HG02870 (cell line): ENCODE results near the gene BOK.
"Not testable (repeated sequence)": the region's sequence is repeated elsewhere in the genome, so short reads cannot be mapped to it uniquely, and the experiment has no call there.

Experiments
- ATAC-seq: cut with Tn5 transposase; IDR thresholded peaks from one replicate; pipeline ENCODE4 v1.9.1; 2021; ENCODE audit warnings: mild to moderate bottlenecking, moderate library complexity; ENCODE audit not compliant: unreplicated experiment

The BOK gene, protein sequence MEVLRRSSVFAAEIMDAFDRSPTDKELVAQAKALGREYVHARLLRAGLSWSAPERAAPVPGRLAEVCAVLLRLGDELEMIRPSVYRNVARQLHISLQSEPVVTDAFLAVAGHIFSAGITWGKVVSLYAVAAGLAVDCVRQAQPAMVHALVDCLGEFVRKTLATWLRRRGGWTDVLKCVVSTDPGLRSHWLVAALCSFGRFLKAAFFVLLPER

DNA sequence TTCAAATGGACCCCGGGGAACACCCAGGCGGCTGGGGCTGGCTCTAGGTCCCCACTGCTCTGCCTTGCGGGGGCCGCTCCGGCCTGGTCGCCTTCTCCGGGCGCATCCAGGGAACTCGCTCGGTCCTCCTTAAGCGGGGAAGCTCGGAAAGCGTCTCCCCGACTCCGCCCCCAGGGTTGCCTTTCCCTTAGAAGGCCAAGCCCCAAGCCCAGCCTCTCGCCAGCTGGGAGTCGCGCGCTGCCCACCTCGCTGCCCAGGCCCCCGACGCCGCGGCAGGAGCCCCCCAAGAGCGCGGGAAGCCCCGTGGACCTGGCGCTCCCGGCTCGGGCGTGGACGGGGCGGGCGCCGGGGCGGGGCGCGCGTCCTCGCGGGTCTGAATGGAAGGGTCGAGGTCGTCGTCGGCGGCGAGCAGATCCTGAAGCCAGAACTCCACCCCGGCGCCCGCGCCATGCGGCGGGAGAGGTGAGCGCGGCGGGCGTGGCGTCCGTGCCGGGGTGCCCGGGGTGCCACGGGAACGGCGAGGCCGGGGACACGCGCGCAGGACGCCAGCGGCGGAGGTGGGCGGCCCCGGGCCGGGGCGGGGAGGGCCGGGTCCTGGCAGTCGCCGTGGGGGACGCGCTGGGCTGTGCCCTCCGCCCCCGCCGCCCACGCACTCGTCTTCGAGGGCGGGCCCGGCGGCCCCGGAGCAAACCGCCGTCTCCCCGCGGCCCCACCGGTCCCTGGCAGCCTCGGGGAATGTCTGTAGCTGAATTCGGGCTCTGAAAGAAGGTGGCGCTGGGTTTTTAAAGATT, at the start of gene BOK:
Gene BOK, plus strand, starts transcription at position 214 of the 791 bp plus-strand sequence. CDS start 739 bp downstream, outside the sequence.
- ATAC-seq = no peak

DNA sequence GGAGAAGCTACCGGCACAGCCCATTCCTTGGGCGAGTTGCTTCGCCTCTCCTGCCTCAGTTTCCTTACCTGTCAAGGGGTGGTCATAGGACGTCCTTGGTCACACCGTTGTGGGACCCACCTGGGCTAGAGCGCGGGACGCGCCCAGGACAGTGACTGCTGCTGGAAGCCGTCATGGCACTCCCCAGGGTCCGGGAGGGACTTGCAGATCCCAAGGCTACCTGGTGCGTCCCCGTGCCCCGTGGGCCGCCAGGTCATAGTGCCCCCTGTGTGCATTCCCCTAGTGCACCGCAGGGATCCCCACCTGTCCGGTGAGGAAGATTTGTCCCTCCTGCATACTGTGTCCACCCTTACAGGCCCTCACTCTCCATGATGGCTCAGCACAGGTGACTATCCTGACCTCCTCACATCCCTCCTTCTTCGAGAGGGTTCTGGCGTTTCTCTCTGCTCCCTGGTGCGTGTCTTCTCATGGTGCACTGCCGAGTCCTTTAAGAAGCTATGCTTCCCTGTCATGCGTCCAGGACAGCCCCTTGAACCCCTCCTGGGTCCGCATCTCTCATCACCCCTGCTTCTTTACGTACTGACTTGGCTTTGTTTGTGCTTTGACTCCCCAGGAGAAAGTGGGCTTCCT, 49.3 kb upstream of the BOK start:
- ATAC-seq = no peak

DNA sequence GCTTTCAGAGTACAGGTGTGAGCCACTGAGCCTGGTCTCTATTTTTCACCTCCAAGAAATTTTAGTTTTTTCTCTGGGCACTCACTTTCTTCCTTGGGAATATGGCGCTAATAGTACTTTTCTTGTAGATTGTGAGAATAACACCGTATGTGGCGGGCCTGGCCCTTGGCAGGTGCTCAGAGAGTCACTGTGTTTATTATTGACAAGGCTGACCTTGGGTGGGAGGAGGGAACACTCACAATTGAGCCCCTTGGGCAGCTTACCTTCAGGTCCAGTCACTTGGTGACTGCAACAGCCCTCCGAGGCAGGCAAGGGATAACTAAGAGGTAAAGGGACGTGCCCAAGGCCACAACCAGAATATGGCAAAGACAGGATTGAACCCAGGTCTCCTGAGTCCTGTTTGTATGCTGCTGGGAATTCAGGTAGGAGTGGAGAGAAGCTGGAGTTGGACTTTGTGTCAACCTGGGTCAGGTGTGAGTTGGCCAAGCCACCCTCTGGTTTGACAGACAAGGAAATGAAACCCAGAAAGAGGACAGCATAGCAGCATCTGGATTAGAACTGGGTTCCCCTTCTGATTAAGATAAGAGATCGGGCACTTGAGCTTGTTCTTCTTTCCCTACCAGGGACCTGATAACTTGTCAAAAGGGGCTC, 47.3 kb upstream of the BOK start:
- ATAC-seq = no peak

DNA sequence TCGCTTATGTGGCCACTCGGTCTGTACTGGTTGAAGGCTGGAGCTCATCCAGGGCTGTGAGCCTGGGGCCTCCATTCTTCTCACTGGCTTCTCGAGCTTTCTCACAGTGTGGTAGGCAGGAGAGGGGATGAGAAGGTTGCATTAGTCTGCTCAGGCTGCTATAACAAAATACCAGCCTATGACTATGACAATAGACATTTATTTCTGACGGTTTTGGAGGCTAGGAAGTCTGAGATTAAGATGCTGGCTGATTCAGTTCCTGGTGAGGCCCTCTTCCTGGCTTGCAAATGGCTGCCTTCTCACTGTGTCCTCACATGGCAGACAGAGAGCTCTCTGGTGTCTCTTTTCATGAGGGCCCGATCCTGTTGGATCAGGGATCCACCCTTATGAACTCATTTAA, 44.0 kb upstream of the BOK start:
- ATAC-seq = no peak

DNA sequence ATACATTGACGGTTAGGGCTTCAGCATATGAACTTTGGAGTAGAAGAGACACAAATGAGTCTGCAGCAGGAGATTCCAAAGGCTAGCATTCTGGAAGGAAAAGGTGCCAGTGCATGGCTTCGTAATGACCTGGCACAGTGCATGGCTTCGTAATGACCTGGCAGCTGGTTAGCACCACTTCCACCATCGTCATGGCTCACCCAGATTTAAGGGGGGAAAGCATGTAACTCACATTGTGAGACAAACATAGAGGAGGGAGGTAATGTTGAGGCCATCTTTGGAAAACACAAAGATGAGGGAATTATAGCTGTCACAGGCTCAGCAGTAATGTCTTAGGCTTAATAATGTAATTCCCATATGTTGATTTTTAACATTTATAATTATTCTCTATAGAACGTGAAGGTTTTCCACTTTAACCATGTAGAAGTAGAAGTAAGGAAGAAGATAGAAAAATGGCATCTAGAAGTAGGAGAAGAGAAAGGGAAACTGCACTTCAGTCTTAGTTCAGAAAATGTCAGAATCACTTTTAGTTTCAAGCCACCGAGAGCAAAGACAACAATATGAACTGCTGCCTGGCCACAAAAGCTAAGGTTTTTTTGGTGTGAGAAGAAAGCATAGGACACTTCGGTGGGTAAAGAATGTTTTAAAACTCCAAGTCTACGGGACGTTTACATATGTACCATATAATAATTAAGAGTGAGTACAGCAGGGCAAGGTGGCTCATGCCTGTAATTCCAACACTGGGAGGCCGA, 43.4 kb upstream of the BOK start:
- ATAC-seq = no peak

DNA sequence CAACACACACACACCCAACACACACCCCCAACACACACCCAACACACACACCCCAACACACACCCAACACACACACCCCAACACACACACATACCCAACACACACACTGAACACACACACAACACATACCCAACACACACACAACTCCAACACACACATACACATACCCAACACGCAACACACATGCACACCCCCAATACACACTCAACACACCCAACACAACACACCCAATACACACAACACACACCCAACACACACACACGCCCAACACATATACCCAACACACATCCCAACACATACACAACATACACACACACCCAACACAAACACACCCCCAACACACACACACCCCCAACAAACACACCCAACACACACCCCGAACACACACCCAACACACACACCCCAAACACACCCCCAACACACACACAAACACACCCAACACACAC, 42.0 kb upstream of the BOK start:
- no peak for ATAC-seq

DNA sequence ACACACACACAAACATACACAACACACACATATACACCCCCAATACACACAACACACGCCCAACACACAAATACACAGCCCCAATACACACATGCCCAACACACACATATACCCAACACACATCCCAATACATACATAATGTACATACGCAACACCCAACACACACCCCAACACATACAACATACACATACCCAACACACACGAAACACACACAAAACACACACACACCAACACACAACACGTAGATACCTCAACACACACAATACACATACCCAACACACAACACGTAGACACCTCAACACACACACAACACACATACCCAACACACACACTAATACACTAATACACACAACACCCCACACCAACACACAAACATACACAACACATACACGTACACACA, 41.2 kb upstream of the BOK start:
- ATAC-seq = no peak

DNA sequence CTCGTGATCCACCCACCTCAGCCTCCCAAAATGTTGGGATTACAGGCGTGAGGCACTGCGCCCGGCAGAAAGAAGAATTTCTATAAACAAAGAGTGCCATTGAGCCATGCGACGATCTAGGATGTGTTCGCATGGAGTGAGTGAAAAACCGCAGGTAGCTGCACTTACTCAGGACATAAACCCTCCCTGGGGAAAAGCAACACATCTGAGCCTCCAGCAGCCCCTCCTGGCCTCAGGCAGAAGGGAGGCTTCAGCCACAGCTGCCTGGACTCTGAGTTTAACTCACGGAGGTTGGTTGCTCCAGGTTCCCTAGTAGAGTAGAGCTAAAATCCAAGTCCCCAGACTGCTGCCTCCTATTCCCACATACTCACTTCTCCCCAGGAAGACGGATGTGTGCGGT, 38.9 kb upstream of the BOK start:
- ATAC-seq = no peak

DNA sequence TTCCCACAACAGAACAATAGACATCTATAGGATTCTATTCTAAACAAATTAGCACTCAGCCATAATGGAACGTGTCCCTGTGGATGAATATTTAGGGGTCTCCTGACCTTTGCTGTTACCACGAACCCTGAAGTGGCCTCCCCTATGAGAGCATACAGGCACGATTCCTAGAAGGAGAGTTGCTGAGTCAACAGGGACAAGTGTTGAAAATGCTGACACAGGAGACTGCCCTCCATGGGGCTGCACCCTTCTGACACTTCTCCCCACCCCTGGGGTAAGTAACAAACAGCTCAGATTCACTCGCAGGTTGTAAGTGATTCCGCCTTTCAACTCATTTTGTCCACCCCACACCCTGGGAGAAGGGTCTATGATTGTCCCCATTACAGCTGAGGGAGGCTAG, 36.1 kb upstream of the BOK start:
- ATAC-seq = no peak

DNA sequence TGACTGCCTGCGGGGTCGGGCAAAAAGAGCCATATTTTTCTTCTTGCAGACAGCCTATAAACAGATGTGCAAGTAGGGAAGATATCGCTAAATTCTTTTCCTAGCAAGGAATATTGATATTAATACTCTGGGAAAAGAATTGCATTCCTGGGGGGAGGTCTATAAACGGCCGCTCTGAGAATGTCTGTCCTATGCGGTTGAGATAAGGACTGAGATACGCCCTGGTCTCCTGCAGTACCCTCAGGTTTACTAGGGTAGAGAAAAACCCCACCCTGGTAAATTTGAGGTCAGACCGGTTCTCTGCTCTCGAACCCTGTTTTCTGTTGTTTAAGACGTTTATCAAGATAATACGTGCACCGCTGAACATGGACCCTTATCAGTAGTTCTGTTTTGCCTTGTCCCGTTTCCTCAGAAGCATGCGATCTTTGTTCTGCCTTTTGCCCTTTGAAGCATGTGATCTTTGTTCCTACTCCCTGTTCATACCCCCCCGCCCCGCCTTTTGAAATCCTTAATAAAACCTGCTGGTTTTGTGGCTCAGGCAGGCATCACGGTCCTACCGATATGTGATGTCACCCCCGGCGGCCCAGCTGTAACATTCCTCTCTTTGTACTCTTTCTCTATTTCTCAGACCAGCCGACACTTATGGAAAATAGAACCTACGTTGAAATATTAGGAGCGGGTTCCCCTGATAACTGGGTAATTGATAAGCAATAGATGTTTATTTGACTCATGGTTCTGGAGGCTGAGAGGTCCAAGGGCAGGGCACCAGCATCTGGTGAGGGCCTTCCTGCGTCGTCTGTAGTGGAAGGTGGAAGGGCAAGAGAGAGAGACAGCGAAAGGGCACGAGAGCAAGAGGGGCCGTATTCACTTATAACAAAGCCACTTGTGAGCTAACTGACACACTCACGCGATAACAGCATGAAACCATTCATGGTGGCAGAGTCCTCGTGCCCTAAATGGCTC, 32.4 kb upstream of the BOK start:
- not testable (repeated sequence) for ATAC-seq

DNA sequence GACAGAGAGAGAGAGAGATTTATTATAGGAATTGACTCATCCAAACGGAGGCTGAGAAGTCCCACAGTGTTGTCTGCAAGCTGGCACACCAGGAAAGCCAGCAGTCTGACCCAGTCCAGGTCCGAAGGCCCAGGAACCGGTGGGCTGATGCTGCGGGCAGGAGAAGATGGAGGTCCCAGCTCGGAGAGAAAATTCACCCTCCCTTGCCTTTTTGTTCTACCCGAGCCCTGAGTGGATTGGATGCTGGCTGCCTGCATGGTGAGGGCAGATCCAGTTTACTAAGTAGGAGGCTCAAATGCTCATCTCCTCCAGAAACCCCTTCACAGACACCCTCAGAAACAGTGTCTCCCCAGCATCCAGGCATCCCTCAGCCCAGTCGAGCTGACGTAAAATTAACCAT, 28.0 kb upstream of the BOK start:
- no peak for ATAC-seq

DNA sequence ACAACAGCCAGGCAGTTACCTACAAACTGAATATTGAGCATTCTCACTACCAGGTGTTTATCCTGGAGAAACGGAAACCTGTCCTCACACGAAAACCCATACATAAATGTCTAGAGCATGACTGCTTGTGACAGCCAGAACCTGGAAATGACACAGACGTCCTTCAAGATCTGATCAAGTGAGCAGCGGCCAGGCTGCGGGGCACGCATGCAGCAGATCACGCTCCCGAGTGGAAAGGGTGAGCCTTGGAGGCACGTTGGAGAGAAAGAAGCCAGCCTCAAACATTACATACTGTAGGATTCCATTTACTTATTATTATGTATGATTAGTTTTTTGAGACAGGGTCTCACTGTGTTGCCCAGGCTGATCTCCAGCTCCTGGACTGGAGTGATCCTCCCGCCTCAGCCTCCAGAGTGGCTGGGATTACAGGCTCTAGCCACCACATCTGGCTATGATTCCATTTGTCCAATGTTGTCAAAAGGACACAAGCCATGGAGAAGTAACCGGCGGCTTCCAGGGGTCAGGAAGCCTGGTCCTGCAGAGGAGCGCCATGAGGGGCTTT, 27.3 kb upstream of the BOK start:
- no peak for ATAC-seq

DNA sequence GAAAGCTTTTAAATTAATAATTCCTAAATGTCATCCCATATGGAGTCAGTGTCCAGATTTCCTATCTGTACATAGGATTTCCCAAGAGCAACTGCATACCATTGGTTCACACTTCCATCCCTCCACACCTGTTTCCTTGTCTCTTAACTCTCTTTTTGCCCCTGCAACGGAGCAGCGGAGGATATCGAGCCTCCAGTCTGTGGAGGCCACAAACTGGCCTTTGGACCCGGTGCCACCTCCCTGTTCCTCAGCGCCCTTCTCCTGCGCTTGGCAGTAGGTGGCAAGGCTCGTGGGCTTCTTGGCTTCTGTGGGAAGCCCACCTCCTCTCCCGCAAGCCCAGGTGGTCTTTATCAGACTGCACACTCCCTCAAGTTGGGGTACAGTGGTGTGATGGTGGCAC, 26.4 kb upstream of the BOK start:
- no peak for ATAC-seq

DNA sequence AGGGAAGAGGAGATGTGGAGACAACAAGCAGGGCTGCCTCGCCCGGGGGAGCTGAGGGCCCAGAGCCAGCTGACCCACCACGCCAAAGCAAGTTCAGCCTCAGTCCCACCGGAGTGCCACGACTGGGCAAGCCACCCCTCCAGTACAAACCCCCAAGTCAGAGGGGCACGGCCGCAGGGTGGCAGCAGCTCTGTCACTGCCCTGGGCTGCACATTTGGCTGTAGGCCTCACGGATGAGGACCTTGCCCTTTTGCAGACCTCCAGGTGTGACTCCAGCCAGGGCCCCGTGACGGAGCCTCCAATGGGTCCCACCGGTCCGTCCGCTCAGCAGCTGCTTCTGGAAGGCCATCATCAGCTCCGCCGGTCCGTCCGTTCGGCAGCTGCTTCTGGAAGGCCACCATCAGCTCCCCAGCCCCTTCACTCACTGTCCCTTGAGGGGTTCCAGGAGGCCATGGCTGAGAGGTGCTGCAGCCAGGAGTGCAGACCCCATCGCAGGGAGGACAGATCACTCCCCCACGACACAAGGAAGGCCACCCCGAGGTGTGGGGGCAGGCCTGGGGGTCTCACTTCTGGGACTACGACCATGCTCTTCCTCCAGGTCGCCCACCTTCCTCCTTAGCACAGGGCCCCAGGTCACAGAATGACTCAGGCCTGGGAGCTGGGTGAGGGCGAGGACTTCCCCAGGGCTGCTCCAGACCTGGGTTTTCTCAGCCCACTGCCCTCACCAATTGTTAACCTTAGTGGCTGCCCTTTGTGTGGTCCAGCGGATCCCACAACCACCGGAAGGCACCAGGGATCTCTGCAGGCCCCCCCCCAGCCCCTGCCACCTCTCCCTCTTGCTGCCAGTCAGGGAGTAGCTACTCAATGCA, 25.6 kb upstream of the BOK start:
- ATAC-seq = no peak

DNA sequence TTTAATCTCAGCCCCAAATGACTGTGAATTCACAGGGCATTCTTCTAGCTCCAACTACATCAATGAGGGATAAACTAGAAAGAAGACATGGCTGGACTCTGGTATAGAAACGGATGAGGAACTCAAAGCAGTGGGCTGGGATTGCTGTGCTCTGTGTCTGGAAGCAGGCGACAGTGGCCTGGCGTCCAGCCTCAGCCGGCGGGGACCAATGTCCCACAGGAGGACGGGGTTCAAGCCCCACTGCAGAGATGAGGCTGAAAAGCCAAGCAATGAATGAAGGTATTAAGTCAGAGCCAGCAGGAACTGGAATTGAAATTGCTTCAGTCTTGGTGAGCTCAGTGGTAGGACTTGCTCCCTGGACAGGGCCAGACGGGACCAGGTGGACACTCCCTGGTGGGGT, 24.3 kb upstream of the BOK start:
- ATAC-seq = no peak

DNA sequence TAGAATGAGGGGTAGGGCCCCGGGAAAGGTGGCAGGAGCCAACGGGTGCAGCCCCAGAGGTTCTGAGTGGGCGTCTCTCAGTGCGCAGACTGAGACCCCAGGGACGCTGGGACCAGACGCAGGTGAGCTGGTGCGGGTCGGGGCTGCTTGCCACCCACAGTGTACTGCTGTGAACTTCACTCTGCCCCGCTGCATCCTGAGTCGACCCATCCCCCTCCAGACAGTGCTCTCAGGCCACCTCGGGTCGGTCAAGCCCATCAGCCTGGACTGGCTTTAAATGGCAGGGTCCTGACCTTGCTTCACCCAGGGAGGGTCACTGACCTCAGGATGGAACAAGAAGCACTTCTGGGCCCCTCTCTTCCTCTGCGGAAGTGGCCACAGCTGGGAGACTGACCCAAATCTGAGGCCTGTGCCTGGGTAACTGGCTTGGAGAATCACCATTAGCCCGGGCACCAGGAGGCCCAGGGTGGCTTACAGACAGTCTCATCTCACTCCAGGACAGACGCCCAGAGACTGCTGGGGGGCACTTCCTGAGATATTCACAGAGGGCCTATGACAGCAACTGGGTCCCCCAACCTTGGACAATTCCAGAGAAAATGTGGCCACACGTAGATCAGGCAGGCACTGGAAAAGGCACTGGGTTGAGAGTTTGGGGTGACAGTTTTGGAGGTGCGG, 23.7 kb upstream of the BOK start:
- no peak for ATAC-seq

DNA sequence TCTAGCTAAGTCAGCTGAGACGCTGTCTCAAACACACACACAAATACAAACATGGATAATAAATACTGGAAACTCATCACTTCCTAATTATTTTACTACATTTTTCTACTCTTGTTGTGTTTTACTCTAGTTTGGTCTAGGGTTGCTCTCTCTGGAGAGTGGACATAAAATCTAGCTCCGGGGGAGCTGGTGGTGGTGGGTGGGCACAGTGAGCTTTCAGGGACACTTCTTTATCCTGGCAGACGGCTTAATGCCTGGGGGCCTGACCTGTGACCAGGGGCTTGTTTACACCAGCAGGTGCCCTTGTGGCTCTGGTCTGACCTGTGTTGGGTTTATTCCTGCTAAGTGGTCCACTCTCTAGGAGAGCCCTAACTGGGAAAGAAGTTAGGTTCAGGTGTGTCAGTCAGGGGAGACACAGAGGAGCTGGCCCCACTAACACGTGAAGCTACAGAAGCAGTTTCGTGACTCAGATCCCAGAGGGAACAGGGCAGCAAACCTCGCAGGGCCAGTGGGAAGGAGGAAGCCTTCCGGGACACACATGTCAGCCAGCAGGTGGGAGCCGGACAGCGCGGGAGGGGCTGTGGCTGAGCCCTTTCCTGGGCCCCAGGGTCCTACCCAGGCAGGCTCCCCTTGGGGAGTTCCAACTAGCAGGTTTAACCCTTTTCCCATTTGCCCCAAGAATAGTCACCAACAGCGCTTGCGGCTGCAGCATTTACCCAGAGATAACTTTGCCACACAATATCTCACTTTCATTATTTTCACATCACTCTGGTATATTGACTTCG, 22.5 kb upstream of the BOK start:
- no peak for ATAC-seq
